Jurkat, Clone E6-1 (cell line): ENCODE measurements around the gene ADAMTSL4.
A peak's percentile ranks its signal among the peaks of the same experiment; 100 is the strongest.
"Not testable (repeated sequence)": the region's sequence is repeated elsewhere in the genome, so short reads cannot be mapped to it uniquely, and the experiment has no call there.

ENCODE experiments used
- DNase-seq: peaks from one replicate; pipeline ENCODE4 v3.0.0-alpha.2; 2011; ENCODE audit warnings: low read depth, low spot score
- H3K4me3 ChIP-seq: 2 replicates; pipeline ENCODE4 v1.5.1; 2011; ENCODE audit warnings: mild to moderate bottlenecking, low read length, control low read depth, moderate library complexity

The ADAMTSL4 gene

GRCh38 chr1:150576794-150577556, 27.8 kb downstream of the ADAMTSL4 start:
- no peak for DNase-seq

GRCh38 chr1:150577557-150578271, 28.5 kb downstream of the ADAMTSL4 start:
- DNase-seq, result no peak

More at GRCh38 chr1:150576794-150577556, 27.8 kb downstream of the ADAMTSL4 start:
- H3K4me3 ChIP-seq, result peak overlapping the region; percentile 98

GRCh38 chr1:150578272-150579109, 29.3 kb downstream of the ADAMTSL4 start:
- no peak for DNase-seq
- H3K4me3 ChIP-seq, result peak overlapping the region; percentile 98

More at GRCh38 chr1:150577557-150578271, 28.5 kb downstream of the ADAMTSL4 start:
- H3K4me3 ChIP-seq, result peak overlapping the region; percentile 98

GRCh38 chr1:150579110-150579944, 30.1 kb downstream of the ADAMTSL4 start, which contains the start of gene MCL1:
MCL1 (minus strand) TSS chr1:150579610; CDS start chr1:150579530, 80 bp downstream.
- peak within 1 kb of the TSS; percentile 98 for H3K4me3 ChIP-seq
- peak; percentile 91 for DNase-seq

- no peak for DNase-seq
- peak overlapping the region; percentile 98 for H3K4me3 ChIP-seq
Measured at GRCh38 chr1:150579945-150580642, 30.9 kb downstream of the ADAMTSL4 start.

- not testable (repeated sequence) for H3K4me3 ChIP-seq, DNase-seq
Measured at GRCh38 chr1:150580966-150581365, 31.8 kb downstream of the ADAMTSL4 start.

- DNase-seq, H3K4me3 ChIP-seq: not testable (repeated sequence)
Measured at GRCh38 chr1:150581437-150581836, 32.2 kb downstream of the ADAMTSL4 start.

GRCh38 chr1:150581962-150582361, 32.8 kb downstream of the ADAMTSL4 start:
- H3K4me3 ChIP-seq, DNase-seq: not testable (repeated sequence)

GRCh38 chr1:150582371-150582770, 33.2 kb downstream of the ADAMTSL4 start:
- no peak for DNase-seq
- no peak overlapping the region for H3K4me3 ChIP-seq

GRCh38 chr1:150596095-150596892, 47.1 kb downstream of the ADAMTSL4 start:
- no peak for DNase-seq
- H3K4me3 ChIP-seq, result no peak overlapping the region

GRCh38 chr1:150596976-150597375, 47.8 kb downstream of the ADAMTSL4 start:
- H3K4me3 ChIP-seq, result no peak overlapping the region
- DNase-seq, result no peak

GRCh38 chr1:150598346-150598745, 49.1 kb downstream of the ADAMTSL4 start:
- H3K4me3 ChIP-seq, DNase-seq: not testable (repeated sequence)

- H3K4me3 ChIP-seq, result no peak overlapping the region
- DNase-seq, result no peak
Measured at GRCh38 chr1:150601540-150601939, 52.3 kb downstream of the ADAMTSL4 start.

GRCh38 chr1:150602372-150602771, 53.2 kb downstream of the ADAMTSL4 start:
- H3K4me3 ChIP-seq, DNase-seq: not testable (repeated sequence)

GRCh38 chr1:150603711-150604110, 54.5 kb downstream of the ADAMTSL4 start:
- no peak overlapping the region for H3K4me3 ChIP-seq
- no peak for DNase-seq

- no peak overlapping the region for H3K4me3 ChIP-seq
- DNase-seq, result no peak
Measured at GRCh38 chr1:150604226-150604588, 55.0 kb downstream of the ADAMTSL4 start.

- not testable (repeated sequence) for H3K4me3 ChIP-seq
Measured at GRCh38 chr1:150605451-150605731, 56.2 kb downstream of the ADAMTSL4 start.

More at GRCh38 chr1:150605451-150605731, 56.2 kb downstream of the ADAMTSL4 start:
- not testable (repeated sequence) for DNase-seq
